Measurements from ENCODE around the gene PROSER2. TPM values are rescaled to one million over a fixed set of nuclear protein-coding genes. Genes with fewer than 3 reads are reported as not detected.

The PROSER2 gene
- total and polyA plus RNA-seq, 9 of the 15 experiments (the other 6 are each of a cell fraction or from before 2014, with no cell fraction given), result 0.62 to 14.8 (median 2.9) TPM

GRCh38 chr10:11894381-11895107 lies 71.4 kb downstream of the PROSER2 start (continued):
- TF ChIP-seq ZNF444 (CRISPR knock-in tag; IDR thresholded peaks at IDR 0.05) (0 out of 2 replicates have a peak, but pooled peaks have one; percentile 24), CSDE1 (IDR thresholded peaks at IDR 0.05) (peak in 1 of 2 experiments; percentile 24; a peak in 1 of 4 replicates), ZNF639 (CRISPR knock-in tag; conservative IDR thresholded peaks at IDR 0.05 in 1 of 2, IDR thresholded peaks at IDR 0.05 in 1 of 2) (0 out of 4 replicates have a peak, but pooled peaks of 1 of the 2 experiments have one; percentile 14), CBX8 (IDR thresholded peaks at IDR 0.05; ENCODE audit: borderline replicate concordance, extremely low read depth, low read depth, low read length, poor library complexity, severe bottlenecking) (no peak), NFYB (IDR thresholded peaks at IDR 0.05; ENCODE audit: extremely low read depth, insufficient read length) (no peak), DNMT1 (IDR thresholded peaks at IDR 0.05) (no peak), PHB2 (IDR thresholded peaks at IDR 0.05; ENCODE audit: low read depth) (no peak), EZH2 (IDR thresholded peaks at IDR 0.05; ENCODE audit: borderline replicate concordance, low read depth, low read length) (no peak), ZNF785 (CRISPR knock-in tag; IDR thresholded peaks at IDR 0.05) (no peak), SMARCE1 (IDR thresholded peaks at IDR 0.05) (0 out of 2 replicates have a peak, but pooled peaks have one; percentile 30), TEAD4 (IDR thresholded peaks at IDR 0.05; ENCODE audit: low read length) (no peak), TEAD4 (CRISPR knock-in tag; IDR thresholded peaks at IDR 0.05; ENCODE audit: borderline replicate concordance) (peak; percentile 85; the same call in 1 of the 2 replicates), GTF2A2 (tag; IDR thresholded peaks at IDR 0.05) (no peak), CXXC5 (CRISPR knock-in tag; IDR thresholded peaks at IDR 0.05) (peak; percentile 48), KDM4B (IDR thresholded peaks at IDR 0.05; ENCODE audit: borderline replicate concordance in 2 of 2, low read depth in 1 of 2) (peak in 1 of 2 experiments; percentile 98; a peak in 1 of 4 replicates), BHLHE40 (IDR thresholded peaks at IDR 0.05; ENCODE audit: low read length) (peak; percentile 86), ZC3H4 (CRISPR knock-in tag; IDR thresholded peaks at IDR 0.05; ENCODE audit: borderline replicate concordance) (no peak), KDM1A (IDR thresholded peaks at IDR 0.05) (peak in 1 of 2 experiments; percentile 64; a peak in 1 of 4 replicates), PML (IDR thresholded peaks at IDR 0.05; ENCODE audit: low read length) (peak; percentile 62), TGIF2 (CRISPR knock-in tag; IDR thresholded peaks at IDR 0.05) (no peak), ZNF263 (CRISPR knock-in tag; IDR thresholded peaks at IDR 0.05; ENCODE audit: borderline replicate concordance) (peak; percentile 100), NR2F6 (CRISPR knock-in tag; IDR thresholded peaks at IDR 0.05) (no peak), CEBPG (CRISPR knock-in tag; IDR thresholded peaks at IDR 0.05) (no peak), CEBPG (tag; conservative IDR thresholded peaks at IDR 0.05 in 1 of 2, IDR thresholded peaks at IDR 0.05 in 1 of 2) (no peak), POLR2H (tag; IDR thresholded peaks at IDR 0.05; ENCODE audit: low read depth) (peak; percentile 80), MTA3 (IDR thresholded peaks at IDR 0.05; ENCODE audit: borderline replicate concordance) (0 out of 2 replicates have a peak, but pooled peaks have one; percentile 51), ZNF511 (CRISPR knock-in tag; IDR thresholded peaks at IDR 0.05) (peak; percentile 72), HDAC3 (IDR thresholded peaks at IDR 0.05; ENCODE audit: borderline replicate concordance, partially characterized antibody) (peak; percentile 35)
